Stimulated activated CD4-positive, alpha-beta T cell treated with anti-CD3 and anti-CD28 coated beads, Interleukin-1b, Interleukin-23, amount 100 ng/mL, for 4 hours (primary cell): ENCODE results near the gene ADAM21.
"Not testable (repeated sequence)": the region's sequence is repeated elsewhere in the genome, so short reads cannot be mapped to it uniquely, and the experiment has no call there.

Experiments
- DNase-seq, 2 donors: peaks; one replicate each; pipeline ENCODE4 v3.0.0-alpha.2; 2020; ENCODE audit warnings: low read depth in 2 of 2

The ADAM21 gene

DNA sequence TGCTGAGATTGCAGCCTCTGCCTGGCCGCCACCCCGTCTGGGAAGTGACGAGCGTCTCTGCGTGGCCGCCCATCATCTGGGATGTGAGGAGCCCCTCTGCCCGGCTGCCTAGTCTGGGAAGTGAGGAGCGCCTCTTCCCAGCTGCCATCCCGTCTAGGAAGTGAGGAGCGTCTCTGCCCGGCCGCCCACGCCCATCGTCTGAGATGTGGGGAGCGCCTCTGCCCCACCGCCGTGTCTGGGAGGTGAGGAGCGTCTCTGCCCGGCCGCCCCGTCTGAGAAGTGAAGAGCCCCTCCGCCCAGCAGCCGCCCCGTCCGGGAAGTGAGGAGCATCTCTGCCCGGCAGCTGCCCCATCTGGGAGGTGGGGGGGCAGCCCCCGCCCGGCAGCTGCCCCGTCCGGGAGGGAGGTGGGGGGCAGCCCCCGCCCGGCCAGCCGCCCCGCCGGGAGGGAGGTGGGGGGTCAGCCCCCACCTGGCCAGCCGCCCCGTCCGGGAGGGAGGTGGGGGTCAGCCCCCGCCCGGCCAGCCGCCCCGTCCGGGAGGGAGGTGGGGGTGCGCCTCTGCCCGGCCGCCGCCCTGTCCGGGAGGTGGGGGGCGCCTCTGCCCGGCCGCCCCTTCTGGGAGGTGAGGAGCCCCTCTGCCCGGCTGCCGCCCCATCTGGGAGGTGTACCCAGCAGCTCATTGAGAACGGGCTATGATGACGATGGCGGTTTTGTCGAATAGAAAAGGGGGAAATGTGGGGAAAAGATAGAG lies 25.6 kb downstream of the ADAM21 start:
- DNase-seq = not testable (repeated sequence)

DNA sequence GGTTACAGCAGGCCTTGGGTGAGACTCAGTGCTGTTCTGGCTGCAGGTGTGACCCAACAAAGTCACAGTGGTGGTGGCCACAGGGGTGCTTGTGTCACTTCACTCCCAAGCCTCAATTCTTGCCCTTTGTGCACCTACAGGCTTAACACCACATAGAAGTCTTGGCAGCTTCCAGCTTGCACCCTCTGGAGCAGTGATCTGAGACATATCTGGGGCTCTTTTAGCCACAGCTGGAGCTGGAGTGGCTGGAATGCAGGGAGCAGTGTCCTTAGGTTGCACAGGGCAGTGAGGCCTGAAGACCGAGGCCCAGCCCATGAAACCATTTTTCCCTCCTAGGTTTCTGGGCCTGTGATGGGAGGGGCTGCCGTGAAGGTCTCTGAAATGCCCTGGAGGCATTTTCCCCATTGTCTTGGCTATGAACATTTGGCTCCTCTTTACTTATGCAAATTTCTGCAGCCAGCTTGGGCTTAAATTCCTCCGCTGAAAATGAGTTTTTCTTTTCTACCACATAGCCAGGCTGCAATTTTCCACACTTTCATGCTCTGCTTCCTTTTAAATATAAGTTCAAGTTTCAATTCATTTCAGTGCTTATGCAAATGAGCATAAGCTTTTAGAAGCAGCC lies 37.7 kb downstream of the ADAM21 start:
- no peak for DNase-seq

DNA sequence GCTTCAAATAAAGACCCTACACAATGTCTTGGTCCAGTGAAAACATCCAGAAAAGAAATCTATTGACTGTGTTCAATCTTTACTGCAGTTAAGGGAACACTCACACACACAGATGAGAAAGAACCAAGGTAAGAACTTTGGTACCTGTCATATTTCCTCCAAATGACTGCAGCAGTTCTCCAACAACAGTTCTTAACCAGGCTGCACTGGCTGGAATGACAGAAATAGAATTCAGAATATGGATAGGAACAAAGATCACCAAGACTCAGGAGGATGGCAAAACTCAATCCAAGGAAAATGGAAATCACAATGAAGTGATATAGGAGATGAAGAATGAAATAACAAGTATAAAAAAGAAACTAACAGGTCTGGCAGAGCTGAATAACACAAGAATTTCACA lies 46.2 kb downstream of the ADAM21 start:
- no peak for DNase-seq
